ENCODE data around the gene SRRM2.

DNA sequence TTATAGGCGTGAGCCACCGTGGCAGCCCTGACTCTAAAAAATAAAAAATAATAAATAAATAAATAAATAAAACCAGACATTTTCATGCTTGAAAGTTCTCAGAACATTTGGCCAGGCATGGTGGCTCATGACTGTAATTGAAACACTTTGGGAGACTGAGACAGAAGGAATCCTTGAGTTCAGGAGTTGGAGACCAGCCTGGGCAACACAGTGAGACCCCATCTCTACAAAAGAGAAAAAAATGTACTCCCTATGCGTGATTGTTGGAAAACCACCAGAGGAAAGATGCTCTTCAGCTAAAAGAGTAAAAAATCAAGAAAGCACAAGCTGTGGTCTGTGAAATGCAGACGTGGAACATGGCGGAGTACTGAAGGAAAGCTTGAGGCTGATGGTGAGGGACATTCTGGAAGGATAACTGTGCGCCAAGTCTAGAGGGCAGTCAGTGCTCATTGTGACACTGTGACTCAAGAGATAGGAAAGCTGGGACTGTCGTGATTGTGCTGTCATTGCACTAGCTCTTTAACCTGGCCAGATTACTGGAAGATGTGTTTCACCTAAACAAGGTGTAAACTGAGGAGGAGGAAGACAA is 28.3 kb upstream of the SRRM2 start:
- no peak for TF ChIP-seq EZH2 (IDR thresholded peaks at IDR 0.05; ENCODE audit: low read depth)
- TF ChIP-seq, protein P1, sequence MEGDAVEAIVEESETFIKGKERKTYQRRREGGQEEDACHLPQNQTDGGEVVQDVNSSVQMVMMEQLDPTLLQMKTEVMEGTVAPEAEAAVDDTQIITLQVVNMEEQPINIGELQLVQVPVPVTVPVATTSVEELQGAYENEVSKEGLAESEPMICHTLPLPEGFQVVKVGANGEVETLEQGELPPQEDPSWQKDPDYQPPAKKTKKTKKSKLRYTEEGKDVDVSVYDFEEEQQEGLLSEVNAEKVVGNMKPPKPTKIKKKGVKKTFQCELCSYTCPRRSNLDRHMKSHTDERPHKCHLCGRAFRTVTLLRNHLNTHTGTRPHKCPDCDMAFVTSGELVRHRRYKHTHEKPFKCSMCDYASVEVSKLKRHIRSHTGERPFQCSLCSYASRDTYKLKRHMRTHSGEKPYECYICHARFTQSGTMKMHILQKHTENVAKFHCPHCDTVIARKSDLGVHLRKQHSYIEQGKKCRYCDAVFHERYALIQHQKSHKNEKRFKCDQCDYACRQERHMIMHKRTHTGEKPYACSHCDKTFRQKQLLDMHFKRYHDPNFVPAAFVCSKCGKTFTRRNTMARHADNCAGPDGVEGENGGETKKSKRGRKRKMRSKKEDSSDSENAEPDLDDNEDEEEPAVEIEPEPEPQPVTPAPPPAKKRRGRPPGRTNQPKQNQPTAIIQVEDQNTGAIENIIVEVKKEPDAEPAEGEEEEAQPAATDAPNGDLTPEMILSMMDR (conservative IDR thresholded peaks at IDR 0.05) = no peak

Data from PC-9 (cell line).